ENCODE measurements around the gene MMRN2. TPM values are rescaled to one million over a fixed set of nuclear protein-coding genes. Genes with fewer than 3 reads are reported as not detected.

MMRN2 gene
- total RNA-seq, 1 experiment from 2014 or later: 8.3 TPM

DNA sequence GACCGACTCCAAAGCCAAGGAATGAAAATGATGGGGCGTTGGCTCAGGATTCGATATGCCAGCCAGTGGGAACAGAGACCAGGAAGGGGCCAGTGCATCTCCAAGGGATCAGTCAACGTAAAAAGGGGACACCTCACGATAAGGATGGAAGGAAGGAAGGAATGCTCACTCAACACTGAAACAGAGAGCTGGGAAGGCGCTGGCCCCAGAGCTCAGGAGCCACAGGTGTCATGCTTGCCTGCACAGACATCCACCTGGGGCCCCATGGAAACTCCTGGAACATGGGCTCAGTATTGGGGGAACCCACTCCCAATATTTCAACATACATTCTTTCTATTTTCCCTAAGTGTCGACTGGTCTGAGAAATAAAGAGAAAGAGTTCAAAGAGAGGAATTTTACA, 5.3 kb downstream of the MMRN2 start:
- BruUV-seq (replicated peaks): no TSS peak
- TF ChIP-seq SRF (IDR thresholded peaks at IDR 0.05; ENCODE audit: low read depth) (no peak), EZH2phosphoT487 (IDR thresholded peaks at IDR 0.05; ENCODE audit: borderline replicate concordance) (no peak)

DNA sequence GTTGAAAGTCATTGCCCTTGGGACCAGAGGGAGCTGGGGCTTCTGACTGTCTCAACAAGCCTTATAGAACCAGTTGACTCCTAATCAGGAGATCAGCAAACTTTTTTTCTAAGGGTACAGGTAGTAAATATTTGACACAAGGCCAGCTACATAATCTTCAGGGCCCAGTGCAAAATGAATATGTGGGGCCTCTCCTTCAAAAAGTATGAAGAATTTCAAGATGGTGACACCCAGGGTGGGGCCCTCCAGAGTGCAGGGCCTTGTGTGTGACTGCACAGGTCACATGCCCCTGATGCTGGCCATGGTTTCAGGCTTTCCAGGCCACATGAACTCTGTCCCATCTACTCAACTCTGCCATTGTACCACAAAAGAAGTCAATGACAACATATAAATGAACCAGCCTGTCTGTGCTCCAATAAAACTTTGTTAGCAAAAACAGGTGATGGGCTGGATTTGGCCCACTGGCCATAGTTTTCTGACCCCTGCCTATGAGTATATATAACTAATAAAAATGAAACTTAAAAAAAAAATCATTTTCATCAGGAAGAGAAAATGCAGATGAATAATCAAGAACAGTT, 6.1 kb downstream of the MMRN2 start:
- ATAC-seq (no peak), DNase-seq (ENCODE audit: low read depth, low spot score) (no peak)
- intact Hi-C loops (cut with micrococcal nuclease): no loop called here

More for the DNA sequence above, 5.3 kb downstream of the MMRN2 start:
- RAD21 ChIA-PET (ENCODE audit: low non-redundant PET in 1 of 2, low total read pairs in 2 of 2, uncharacterized antibody in 2 of 2, unreplicated experiment in 2 of 2): no interaction called here
- Histone ChIP-seq H3K4me2 (ENCODE audit: low read length) (no peak overlapping the region), H3K79me2 (ENCODE audit: insufficient read depth, low read length) (no peaks in the 10 kb centered on the region), H3K36me3 (ENCODE audit: control insufficient read depth in 1 of 2, insufficient read depth in 2 of 2, low read length in 2 of 2) (no peaks in the 10 kb centered on the region), H2AFZ (ENCODE audit: low read depth, low read length, poor library complexity, severe bottlenecking) (no peak overlapping the region), H4K20me1 (ENCODE audit: insufficient read depth) (no peaks in the 10 kb centered on the region), H3K9ac (ENCODE audit: low read length) (no peak overlapping the region), H3K9me2 (ENCODE audit: insufficient read depth) (no peaks in the 10 kb centered on the region), H3K4me1 (ENCODE audit: control insufficient read depth in 1 of 2, insufficient read depth in 2 of 2, low read length in 2 of 2) (peaks cover 10 to 28% of the 10 kb centered on the region in 2 experiments; a peak in 3 of 4 replicates), H3K27me3 (ENCODE audit: insufficient read depth, low read length) (no peaks in the 10 kb centered on the region), H3K27ac (ENCODE audit: low read depth, low read length) (no peak overlapping the region), H3K4me3 (replicated peaks in 1 of 2; ENCODE audit: low read depth in 1 of 2, low read length in 2 of 2) (no peak overlapping the region), H3K9me3 (ENCODE audit: control insufficient read depth in 1 of 2, insufficient read depth in 1 of 2, low read depth in 1 of 2, low read length in 2 of 2) (peaks cover 0 to 4% of the 10 kb centered on the region in 2 experiments; a peak in 1 of 4 replicates)
- DNase-seq (ENCODE audit: low read depth, low spot score): no peak
- CTCF ChIA-PET: interaction anchor here (2.5 kb wide), 1 partner anchor 8 kb away, joined by 7 read pairs; no protein-coding TSS in a partner anchor
- intact Hi-C loops (cut with micrococcal nuclease): no loop called here
- ATAC-seq: no peak
- POLR2A ChIA-PET: no interaction called here

More for the DNA sequence above, 6.1 kb downstream of the MMRN2 start:
- Histone ChIP-seq H3K79me2 (ENCODE audit: insufficient read depth, low read length) (no peaks in the 10 kb centered on the region), H3K9me2 (ENCODE audit: insufficient read depth) (no peaks in the 10 kb centered on the region), H3K27ac (ENCODE audit: low read depth, low read length) (no peak overlapping the region), H3K27me3 (ENCODE audit: insufficient read depth, low read length) (no peaks in the 10 kb centered on the region), H4K20me1 (ENCODE audit: insufficient read depth) (no peaks in the 10 kb centered on the region), H3K4me2 (ENCODE audit: low read length) (no peak overlapping the region), H3K4me3 (replicated peaks in 1 of 2; ENCODE audit: low read depth in 1 of 2, low read length in 2 of 2) (no peak overlapping the region), H2AFZ (ENCODE audit: low read depth, low read length, poor library complexity, severe bottlenecking) (no peak overlapping the region), H3K9me3 (ENCODE audit: control insufficient read depth in 1 of 2, insufficient read depth in 1 of 2, low read depth in 1 of 2, low read length in 2 of 2) (peaks cover 0 to 4% of the 10 kb centered on the region in 2 experiments; a peak in 1 of 4 replicates), H3K9ac (ENCODE audit: low read length) (no peak overlapping the region), H3K4me1 (ENCODE audit: control insufficient read depth in 1 of 2, insufficient read depth in 2 of 2, low read length in 2 of 2) (peaks cover 10 to 26% of the 10 kb centered on the region in 2 experiments; a peak in 3 of 4 replicates), H3K36me3 (ENCODE audit: control insufficient read depth in 1 of 2, insufficient read depth in 2 of 2, low read length in 2 of 2) (no peaks in the 10 kb centered on the region)
- BruUV-seq (replicated peaks): no TSS peak
- CTCF ChIA-PET: interaction anchor here (1.7 to 2.5 kb wide), 2 partner anchors 9 to 16 kb away, joined by 5 to 7 read pairs; no protein-coding TSS in a partner anchor
- RAD21 ChIA-PET (ENCODE audit: low non-redundant PET in 1 of 2, low total read pairs in 2 of 2, uncharacterized antibody in 2 of 2, unreplicated experiment in 2 of 2): no interaction called here
- TF ChIP-seq JUND (IDR thresholded peaks at IDR 0.05) (no peak), SIN3A (IDR thresholded peaks at IDR 0.05; ENCODE audit: low read depth) (no peak), YY1 (IDR thresholded peaks at IDR 0.05; ENCODE audit: extremely low read depth, insufficient replicate concordance, low read depth, low read length) (no peak), TCF7L2 (IDR thresholded peaks at IDR 0.05; ENCODE audit: borderline replicate concordance, extremely low read depth, insufficient read depth, insufficient read length) (no peak), SRF (IDR thresholded peaks at IDR 0.05; ENCODE audit: low read depth) (no peak), EGR1 (IDR thresholded peaks at IDR 0.05; ENCODE audit: low read depth) (no peak), ZFX (IDR thresholded peaks at IDR 0.05) (no peak), CEBPB (IDR thresholded peaks at IDR 0.05; ENCODE audit: low read depth) (no peak), FOSL1 (IDR thresholded peaks at IDR 0.05; ENCODE audit: low read depth) (no peak), EZH2 (IDR thresholded peaks at IDR 0.05) (no peak), POLR2AphosphoS5 (IDR thresholded peaks at IDR 0.05; ENCODE audit: low read depth, low read length) (no peak), CBX3 (IDR thresholded peaks at IDR 0.05; ENCODE audit: low read depth) (no peak), RAD21 (IDR thresholded peaks at IDR 0.05; ENCODE audit: low read depth) (no peak)
- POLR2A ChIA-PET: no interaction called here
